Frontal cortex (tissue), 4 donors: ENCODE data around the gene KIF2A. TPM values are rescaled to one million over a fixed set of nuclear protein-coding genes. Genes with fewer than 3 reads are reported as not detected.
A peak's percentile ranks its signal among the peaks of the same experiment; 100 is the strongest.

Experiments
- DNase-seq, 2 donors: peaks; one replicate each; pipeline ENCODE4 v3.0.0; 2012; ENCODE audit warnings: low spot score in 2 of 2
- FAIRE-seq: peaks from 2 replicates; lab custom pipeline; 2012; peaks lifted over from hg19 to GRCh38; lab: Jason Lieb, UNC
- total RNA-seq: library from RNA; depleted of rRNA; stranded (reverse); fragments of >200 nt; gene quantifications from one replicate; pipeline ENCODE4 v1.2.3, GENCODE V29; 2014
- donor health status: control.
- donor health status: control.
- donor health status: control.

KIF2A gene
- total RNA-seq, result 238 TPM

DNA sequence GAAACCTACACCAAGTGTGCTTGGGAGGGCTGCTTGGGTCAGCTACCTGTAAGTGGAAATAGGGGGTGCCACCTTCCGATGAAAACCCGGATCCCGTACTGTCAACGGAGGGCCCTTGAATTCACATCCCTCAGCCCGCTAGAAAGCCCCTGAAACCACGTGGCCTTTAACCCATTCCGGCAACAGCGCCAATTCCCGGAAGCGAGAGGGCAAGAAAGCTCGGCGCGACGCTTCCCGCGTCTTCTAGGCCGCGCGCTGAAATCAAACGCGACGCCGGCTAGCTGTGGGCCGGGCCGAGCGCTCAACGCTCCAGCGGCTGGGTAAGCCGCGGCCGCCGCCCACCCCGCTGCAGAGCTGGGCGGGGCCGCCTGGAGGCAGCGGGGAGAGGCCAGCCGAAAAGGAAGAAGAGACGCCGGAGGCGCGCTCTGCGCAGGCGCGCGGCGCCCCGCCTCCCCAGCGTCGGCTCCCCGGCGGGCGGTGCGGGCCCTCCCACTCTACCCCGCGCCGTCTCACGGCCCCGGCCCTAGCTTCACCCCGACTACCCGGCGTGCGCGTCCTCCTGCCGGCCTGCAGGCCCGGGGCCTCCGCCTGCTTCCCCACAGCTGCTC is at the start of gene KIF2A:
KIF2A (plus strand) TSS at position 492 of the 608 bp plus-strand sequence. CDS start 267 bp downstream, outside the sequence.
- no peak for FAIRE-seq
- peak; percentile 95 to 96 for DNase-seq

- FAIRE-seq (no peak), DNase-seq (no peak)
These were observed 49.0 kb upstream of the KIF2A start for GRCh38 chr5:62257020-62257367.

GRCh38 chr5:62258654-62259053 is 47.4 kb upstream of the KIF2A start:
- FAIRE-seq, result no peak
- DNase-seq, result no peak

GRCh38 chr5:62259699-62260250 is 46.2 kb upstream of the KIF2A start:
- DNase-seq (no peak), FAIRE-seq (no peak)

GRCh38 chr5:62260513-62260912 is 45.5 kb upstream of the KIF2A start:
- DNase-seq, result no peak
- FAIRE-seq, result no peak

GRCh38 chr5:62263401-62263800 is 42.6 kb upstream of the KIF2A start:
- DNase-seq (no peak), FAIRE-seq (no peak)

DNA sequence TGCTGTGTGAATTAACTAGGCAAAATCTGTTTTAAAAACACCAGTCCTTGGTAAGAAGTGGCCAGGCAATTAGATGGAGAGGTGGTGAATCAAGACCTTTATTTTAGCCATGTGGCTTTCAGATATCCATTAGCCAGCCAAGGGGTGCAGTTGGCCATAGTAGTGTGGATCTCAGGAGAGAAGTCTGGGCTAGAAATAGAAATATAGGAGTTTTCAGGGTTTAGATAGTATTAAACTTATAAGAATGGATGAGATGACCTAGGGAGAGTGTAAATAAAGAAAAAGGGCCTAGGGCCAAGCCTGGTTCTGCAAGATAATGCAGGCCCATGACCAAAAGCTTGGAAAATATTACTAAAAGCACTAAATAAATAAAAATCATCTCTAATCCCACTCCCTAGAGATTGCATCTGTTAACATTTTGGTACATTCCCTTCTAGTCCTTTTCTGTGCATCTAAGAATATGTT is 40.3 kb upstream of the KIF2A start:
- DNase-seq, result no peak
- FAIRE-seq, result no peak

GRCh38 chr5:62266573-62266972 is 39.4 kb upstream of the KIF2A start:
- no peak for DNase-seq

GRCh38 chr5:62268234-62268633 is 37.8 kb upstream of the KIF2A start:
- FAIRE-seq, result no peak
- DNase-seq, result no peak

More at GRCh38 chr5:62266573-62266972, 39.4 kb upstream of the KIF2A start:
- FAIRE-seq, result no peak

- DNase-seq (no peak), FAIRE-seq (no peak)
These were observed 37.2 kb upstream of the KIF2A start for GRCh38 chr5:62268792-62269191.

GRCh38 chr5:62271370-62271769 is 34.6 kb upstream of the KIF2A start:
- DNase-seq, result no peak
- no peak for FAIRE-seq

- DNase-seq (no peak), FAIRE-seq (no peak)
These were observed 34.1 kb upstream of the KIF2A start for GRCh38 chr5:62271870-62272269.

- DNase-seq (no peak), FAIRE-seq (no peak)
These were observed 32.3 kb upstream of the KIF2A start for GRCh38 chr5:62273687-62274086.

DNA sequence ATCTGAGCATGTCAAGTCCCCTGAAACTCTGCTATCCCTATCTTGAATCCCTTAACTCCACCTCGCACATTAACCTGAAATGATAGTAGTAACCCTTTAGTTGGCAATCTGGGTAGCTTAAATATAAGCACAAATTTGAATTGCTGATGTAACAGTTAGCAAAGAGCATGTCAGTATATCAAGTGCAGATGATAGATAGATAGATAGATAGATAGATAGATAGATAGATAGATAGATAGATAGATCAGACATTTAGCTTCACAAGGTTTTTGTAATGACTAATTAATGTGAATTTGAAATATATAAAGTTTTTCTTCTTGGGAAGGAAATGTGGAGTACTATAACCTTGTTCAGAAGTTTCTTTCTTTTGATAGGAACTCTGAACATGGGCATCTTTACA is 30.4 kb upstream of the KIF2A start:
- FAIRE-seq, result no peak

DNA sequence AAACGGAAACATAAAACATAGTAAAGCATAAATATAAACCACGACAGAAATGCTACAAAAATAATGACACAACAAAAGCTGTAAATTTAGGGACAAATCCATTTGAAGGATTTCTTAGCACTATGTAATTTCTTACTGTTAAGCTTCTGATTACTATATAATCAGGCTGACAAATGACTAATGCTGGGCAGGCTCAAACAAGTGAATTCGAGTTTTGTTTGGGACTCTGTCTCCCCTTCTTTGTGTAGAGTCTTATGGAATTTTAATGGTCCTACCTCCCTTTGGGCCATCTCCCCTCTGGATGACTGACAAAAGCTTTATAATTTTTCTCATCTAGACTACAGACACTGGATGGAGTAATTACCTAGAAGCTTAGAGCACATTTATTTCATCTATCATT is 24.6 kb upstream of the KIF2A start:
- FAIRE-seq, result no peak

More for the DNA sequence above, 30.4 kb upstream of the KIF2A start:
- no peak for DNase-seq

DNA sequence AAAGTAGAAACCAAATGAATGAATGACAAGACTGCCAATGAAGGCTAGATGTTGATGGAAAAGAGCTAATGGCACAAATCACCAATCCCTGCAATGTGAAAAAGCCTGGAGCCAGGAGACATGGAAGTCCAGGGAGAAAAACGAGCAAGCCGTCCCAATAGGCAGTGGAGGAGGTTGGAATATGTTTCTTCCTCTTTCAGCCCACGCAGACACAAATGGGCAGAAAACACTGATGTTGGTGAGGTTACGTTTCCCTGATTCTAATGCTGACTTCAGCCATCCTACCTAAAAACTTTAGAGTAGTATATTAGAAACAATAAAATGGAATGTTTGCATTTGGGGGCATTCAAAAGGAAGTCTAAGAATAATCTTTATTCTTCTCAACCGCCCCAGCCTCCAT is 23.9 kb upstream of the KIF2A start:
- DNase-seq, result no peak
- no peak for FAIRE-seq

More for the DNA sequence above, 24.6 kb upstream of the KIF2A start:
- DNase-seq, result no peak

GRCh38 chr5:62283005-62283404 is 23.0 kb upstream of the KIF2A start:
- DNase-seq (no peak), FAIRE-seq (no peak)

DNA sequence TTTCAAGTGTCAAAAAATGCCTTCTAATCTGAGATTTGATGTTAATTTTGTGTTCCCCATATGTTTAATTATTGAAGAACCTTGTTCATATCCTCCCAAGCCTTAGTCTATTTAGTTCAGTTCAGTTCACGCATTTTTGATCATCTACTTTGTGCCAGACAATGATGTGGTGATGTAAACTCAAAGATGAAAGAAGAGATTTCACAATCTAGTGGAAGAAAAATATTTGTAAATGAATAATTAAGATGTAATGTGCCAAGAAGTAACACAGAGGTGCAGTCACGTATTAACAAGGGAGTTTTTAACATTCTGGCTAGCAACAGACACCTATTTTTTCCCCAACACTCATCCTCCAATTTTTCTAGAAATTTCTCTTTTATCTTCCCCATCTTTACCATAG is 22.1 kb upstream of the KIF2A start:
- DNase-seq (no peak), FAIRE-seq (no peak)

- FAIRE-seq (no peak), DNase-seq (no peak)
These were observed 20.8 kb upstream of the KIF2A start for GRCh38 chr5:62284946-62285891.

DNA sequence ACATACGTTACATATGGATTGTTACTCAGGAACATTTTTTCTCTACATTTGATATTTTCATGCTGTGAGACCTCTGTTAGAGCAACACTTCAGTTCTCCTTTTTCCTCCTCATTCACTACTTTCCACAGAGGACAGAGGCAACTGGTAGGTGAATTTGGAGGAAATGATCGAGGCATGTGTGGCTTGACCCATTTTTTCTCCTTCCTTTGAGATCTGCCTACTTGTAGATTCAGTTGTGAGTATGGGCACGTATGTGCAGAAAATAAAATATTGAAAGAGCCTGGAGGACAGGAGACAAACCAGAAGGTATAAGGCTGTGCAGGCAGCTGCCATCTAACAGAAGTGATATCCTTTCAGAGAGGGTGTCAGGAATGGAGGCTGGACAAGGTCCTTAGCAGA is 19.2 kb upstream of the KIF2A start:
- FAIRE-seq (no peak), DNase-seq (no peak)

DNA sequence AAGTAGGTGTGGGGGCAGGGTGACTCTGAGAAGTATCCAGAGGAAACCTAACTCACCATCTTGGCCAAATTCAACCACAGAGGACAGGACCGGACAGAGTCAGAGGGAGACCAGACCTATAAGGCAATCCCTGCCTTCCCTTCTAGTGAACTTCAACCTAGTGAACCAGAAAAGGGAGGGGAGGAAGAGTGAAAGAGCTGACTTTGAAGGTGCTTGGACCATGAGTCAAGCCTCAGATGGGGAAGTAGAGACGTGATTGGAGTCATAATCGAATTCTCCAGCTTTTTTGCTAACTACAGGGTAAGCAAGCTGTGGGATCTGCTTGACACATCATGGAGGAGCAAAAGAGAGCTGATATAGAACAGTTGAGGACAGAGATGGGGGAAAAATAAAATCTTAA is 18.8 kb upstream of the KIF2A start:
- no peak for FAIRE-seq
- DNase-seq, result no peak
